ENCODE measurements around the gene CDK16.

Gene CDK16

GRCh38 chrX:47273011-47273730 is 54.7 kb downstream of the CDK16 start:
- Histone ChIP-seq H3K4me3 (ENCODE audit: low read depth in 1 of 2, low read length in 2 of 2) (no peak overlapping the region), H3K36me3 (ENCODE audit: control insufficient read depth in 1 of 2, insufficient read depth in 2 of 2, low read length in 2 of 2) (no peaks in the 10 kb centered on the region), H3K27me3 (ENCODE audit: low read depth, low read length) (no peaks in the 10 kb centered on the region), H3K9me3 (ENCODE audit: control insufficient read depth in 1 of 2, low read length in 2 of 2) (no peaks in the 10 kb centered on the region), H3K27ac (ENCODE audit: low read length) (no peak overlapping the region), H3K4me1 (ENCODE audit: control insufficient read depth in 1 of 2, insufficient read depth in 2 of 2, low read length in 2 of 2) (no peaks in the 10 kb centered on the region)

GRCh38 chrX:47278691-47279090 is 60.2 kb downstream of the CDK16 start:
- no peaks in the 10 kb centered on the region for H3K4me1 ChIP-seq (ENCODE audit: control insufficient read depth in 1 of 2, insufficient read depth in 2 of 2, low read length in 2 of 2)
- H3K4me3 ChIP-seq (ENCODE audit: low read depth in 1 of 2, low read length in 2 of 2): no peak overlapping the region
- H3K36me3 ChIP-seq (ENCODE audit: control insufficient read depth in 1 of 2, insufficient read depth in 2 of 2, low read length in 2 of 2): no peaks in the 10 kb centered on the region
- H3K27ac ChIP-seq (ENCODE audit: low read length): no peak overlapping the region
- no peaks in the 10 kb centered on the region for H3K27me3 ChIP-seq (ENCODE audit: low read depth, low read length)
- no peaks in the 10 kb centered on the region for H3K9me3 ChIP-seq (ENCODE audit: control insufficient read depth in 1 of 2, low read length in 2 of 2)
